K562 (cell line): ENCODE results near the gene PNKD. TPM values are rescaled to one million over a fixed set of nuclear protein-coding genes. Genes with fewer than 3 reads are reported as not detected.

Experiments
- ATAC-seq: fragments of 200-7000 bp; cut with Tn5 transposase; 3 replicates; pipeline ENCODE4 v1.9.1; 2020; ENCODE audit warnings: moderate library complexity
- BruUV-seq: library from RNA; stranded (reverse); fragments of 400-500 nt; replicated peaks from 2 replicates; lab custom pipeline; 2021; lab: Mats Ljungman, UMichigan
- CTCF ChIA-PET: fragments of 300-600 bp; formaldehyde crosslinking; extraction: SDS; loops from one replicate; lab custom pipeline; 2021; ENCODE audit warnings: low intra/inter-chr PET ratio; lab: Yijun Ruan, JAX
- POLR2A ChIA-PET: fragments of 300-600, 350-650 bp; sonication (Branson Sonifier 250); formaldehyde crosslinking; extraction: SDS; loops from one replicate; lab custom pipeline; 2021; ENCODE audit warnings: antibody characterized with exemption, inconsistent platforms; lab: Yijun Ruan, JAX
- DNase-seq, 4 experiments: peaks; one replicate each; pipeline versions ENCODE4 v3.0.0 to v3.0.0-alpha.2; 2011 to 2018; ENCODE audit warnings: low spot score in 3 of 4, mixed read lengths in 3 of 4; ENCODE audit errors: extremely low read depth in 1 of 4
- FAIRE-seq: peaks from 2 replicates; lab custom pipeline; 2011; peaks lifted over from hg19 to GRCh38; lab: Jason Lieb, UNC
- H2AFZ ChIP-seq: 2 replicates; pipeline ENCODE4 v1.6.0; 2011; ENCODE audit warnings: low read depth, low read length, control low read depth, inconsistent platforms
- H3K27ac ChIP-seq: fragments of 200-600 bp; 3 replicates; pipeline ENCODE4 v1.8.0; 2011; ENCODE audit warnings: low read depth, mild to moderate bottlenecking, control low read depth, inconsistent platforms, low read length, moderate library complexity, mixed read lengths; ENCODE audit errors: extremely low read depth
- H3K27me3 ChIP-seq, 2 experiments: fragments of 300-600 bp in 1 of 2; 2 replicates in 1 of 2; 3 replicates in 1 of 2; pipeline versions ENCODE4 v1.6.0 to v1.8.0; 2011; ENCODE audit warnings: inconsistent platforms in 2 of 2, low read length in 2 of 2, mild to moderate bottlenecking in 1 of 2, mixed read lengths in 1 of 2, moderate library complexity in 1 of 2; ENCODE audit not compliant: control insufficient read depth in 2 of 2, insufficient read depth in 2 of 2
- H3K36me3 ChIP-seq: fragments of 300-600 bp; 3 replicates; pipeline ENCODE4 v1.8.0; 2011; ENCODE audit warnings: mild to moderate bottlenecking, low read length, inconsistent platforms; ENCODE audit not compliant: control insufficient read depth, insufficient read depth
- H3K4me1 ChIP-seq, 2 experiments: fragments of 200-600 bp in 1 of 2; replicated peaks in 1 of 2; 2 replicates in 1 of 2; 3 replicates in 1 of 2; pipeline versions ENCODE4 v1.5.1 to v1.8.0; 2011; ENCODE audit warnings: inconsistent platforms in 2 of 2, low read length in 2 of 2, mild to moderate bottlenecking in 1 of 2, mixed read lengths in 1 of 2, moderate library complexity in 1 of 2; ENCODE audit not compliant: control insufficient read depth in 2 of 2, insufficient read depth in 2 of 2
- H3K4me2 ChIP-seq: 2 replicates; pipeline ENCODE4 v1.6.1; 2011; ENCODE audit warnings: low read length, control low read depth, inconsistent platforms, mixed read lengths; ENCODE audit not compliant: insufficient read depth
- H3K4me3 ChIP-seq: fragments of 200-600 bp; sonication (generic), shearing (Covaris generic); 2 replicates; pipeline ENCODE4 v1.5.1; 2016; ENCODE audit warnings: control low read depth, inconsistent platforms
- H3K79me2 ChIP-seq: fragments of 200-600 bp; 3 replicates; pipeline ENCODE4 v1.8.0; 2011; ENCODE audit warnings: low read length, inconsistent platforms; ENCODE audit not compliant: control insufficient read depth, insufficient read depth
- H3K9ac ChIP-seq, 2 experiments: 2 replicates each; pipeline versions ENCODE4 v1.6.0 to v1.6.1; 2011; ENCODE audit warnings: low read depth in 2 of 2, low read length in 2 of 2, control low read depth in 1 of 2, inconsistent platforms in 1 of 2, mild to moderate bottlenecking in 1 of 2, mixed read lengths in 1 of 2; ENCODE audit not compliant: insufficient read depth in 1 of 2
- H3K9me1 ChIP-seq: one replicate; pipeline ENCODE4 v1.6.0; 2011; ENCODE audit warnings: inconsistent platforms, mild to moderate bottlenecking, low read length, moderate library complexity; ENCODE audit not compliant: control insufficient read depth, insufficient read depth
- H3K9me3 ChIP-seq: replicated peaks from 2 replicates; pipeline ENCODE4 v1.5.1; 2011; ENCODE audit warnings: low read depth, low read length, inconsistent platforms; ENCODE audit not compliant: control insufficient read depth, insufficient read depth
- H4K20me1 ChIP-seq: replicated peaks from 2 replicates; pipeline ENCODE4 v1.6.1; 2011; ENCODE audit warnings: low read length, inconsistent platforms, mixed read lengths; ENCODE audit not compliant: control insufficient read depth, insufficient read depth
- CCAR2 ChIP-seq: fragments of 200-400 bp; formaldehyde crosslinking; IDR thresholded peaks from 2 replicates; pipeline ENCODE4 v1.6.1; 2017; ENCODE audit warnings: mild to moderate bottlenecking, low read depth, low read length
- CLOCK ChIP-seq: fragments of 250-450 bp; sonication (Bioruptor Pico); IDR thresholded peaks from 2 replicates; pipeline ENCODE4 v1.4.0; 2020; ENCODE audit warnings: mild to moderate bottlenecking, moderate library complexity, borderline replicate concordance
- ETV1 ChIP-seq: fragments of 450-650 bp; conservative IDR thresholded peaks from 2 replicates; pipeline ENCODE4 v1.6.1; 2016; ENCODE audit warnings: missing genetic modification characterization, control low read depth, low read depth, missing compliant biosample characterization
- HDAC3 ChIP-seq: fragments of 450-650 bp; IDR thresholded peaks from 2 replicates; pipeline ENCODE4 v1.6.1; 2018; ENCODE audit warnings: borderline replicate concordance, mild to moderate bottlenecking, moderate library complexity; ENCODE audit not compliant: partially characterized antibody
- JUNB ChIP-seq: fragments of 450-650 bp; formaldehyde crosslinking; conservative IDR thresholded peaks from 2 replicates; pipeline ENCODE4 v1.4.0; 2020; ENCODE audit warnings: mild to moderate bottlenecking
- POLR2B ChIP-seq: fragments of 450-650 bp; IDR thresholded peaks from 2 replicates; pipeline ENCODE4 v1.6.1; 2018; ENCODE audit warnings: low read depth; ENCODE audit not compliant: partially characterized antibody
- RNF2 ChIP-seq: sonication (generic); IDR thresholded peaks from 2 replicates; pipeline ENCODE4 v1.6.1; 2016
- TAF1 ChIP-seq: IDR thresholded peaks from 2 replicates; pipeline ENCODE4 v1.6.1; 2011; ENCODE audit warnings: mild to moderate bottlenecking, low read length, moderate library complexity; ENCODE audit not compliant: insufficient read depth, control insufficient read depth, severe bottlenecking; ENCODE audit errors: extremely low read depth
- YBX1 ChIP-seq: fragments of 450-650 bp; IDR thresholded peaks from 2 replicates; pipeline ENCODE4 v1.7.1; 2016; ENCODE audit warnings: mild to moderate bottlenecking
- ZBTB12 ChIP-seq: fragments of 250-450 bp; sonication (Bioruptor Pico); IDR thresholded peaks from 2 replicates; pipeline ENCODE4 v1.4.0; 2020
- ZNF197 ChIP-seq: fragments of 200-800 bp; sonication (Bioruptor generic); IDR thresholded peaks from 2 replicates; pipeline ENCODE4 v1.6.1; 2016; ENCODE audit warnings: low read depth, missing genetic modification characterization, missing compliant biosample characterization
- WGBS: fragments of 100-300 bp; shearing (Covaris generic); methylation state at CpG from one replicate; pipeline ENCODE4 v1.1.6; 2016; ENCODE audit warnings: low coverage, mixed read lengths; ENCODE audit not compliant: insufficient coverage; ENCODE audit errors: missing lambda C conversion rate; 5-methylcytosine and 5-hydroxymethylcytosine counted together
- in situ Hi-C: fragments of 300-500 bp; cut with MboI; formaldehyde crosslinking; loops from 4 replicates; pipeline ENCODE4 v1.15.0; 2018; ENCODE audit warnings: inconsistent platforms, mixed read lengths
- intact Hi-C: fragments of 100-400 bp; cut with micrococcal nuclease; formaldehyde crosslinking; loops from 2 replicates; pipeline ENCODE4 v1.14.2; 2022
- polyA plus RNA-seq, 8 experiments: library from polyadenylated mRNA; depleted of rRNA in 4 of 8; stranded (reverse) in 5 of 8; unstranded in 3 of 8; fragments of >200 nt; fragmentation: Nextera tagmentation in 2 of 8; fragmentation: Illumina TruSeq in 1 of 8; extraction: Ambion mirVana in 2 of 8; extraction: Trizol in 1 of 8; gene quantifications; 2 replicates each; pipeline versions ENCODE4 v1.2.1 to v1.2.3, GENCODE V29; 2011 to 2014; ENCODE audit warnings: inconsistent platforms in 1 of 8, missing spikeins in 1 of 8
- total RNA-seq, 7 experiments: library from RNA; depleted of rRNA in 6 of 7; stranded (reverse); fragments of >200 nt in 6 of 7; fragmentation: Illumina TruSeq in 2 of 7; extraction: Trizol in 2 of 7; gene quantifications; 2 replicates each; pipeline versions ENCODE4 v1.2.1 to v1.2.3, GENCODE V29; 2011 to 2021; ENCODE audit warnings: low replicate concordance in 1 of 7

Gene PNKD
- total and polyA plus RNA-seq, 9 of the 15 experiments (the other 6 are each of a cell fraction or from before 2014, with no cell fraction given) = 26.0 to 105 (median 60.1) TPM

GRCh38 chr2:218262237-218262600, 8.1 kb upstream of the PNKD start:
- no peaks in the 10 kb centered on the region for H3K9me1 ChIP-seq

More at GRCh38 chr2:218262237-218262600, 8.1 kb upstream of the PNKD start:
- no peak for TF ChIP-seq YBX1
- no peak for TF ChIP-seq CCAR2
- no peak for TF ChIP-seq JUNB (CRISPR knock-in tag)
- no peak for TF ChIP-seq RNF2
- TF ChIP-seq ZBTB12 = no peak
- TF ChIP-seq TAF1 = no peak
- no peak for TF ChIP-seq POLR2B
- TF ChIP-seq ETV1 (tag) = no peak
- no peak for TF ChIP-seq ZNF197 (CRISPR knock-in tag)
- TF ChIP-seq CLOCK (CRISPR knock-in tag) = no peak
- no peak for TF ChIP-seq HDAC3
- in situ Hi-C loops (no loop called here), intact Hi-C loops (no loop called here)
- ATAC-seq (no peak), FAIRE-seq (no peak), DNase-seq (no peak)
- Histone ChIP-seq H3K4me1 (peaks cover 3 to 13% of the 10 kb centered on the region in 2 experiments; a peak in 4 of 5 replicates), H3K79me2 (no peaks in the 10 kb centered on the region), H3K27ac (no peak overlapping the region), H4K20me1 (no peaks in the 10 kb centered on the region), H2AFZ (no peak overlapping the region), H3K27me3 (no peaks in the 10 kb centered on the region), H3K4me2 (no peak overlapping the region), H3K9ac (peak overlapping the region in 1 of 2 experiments; percentile 45; a peak in 2 of 4 replicates), H3K9me3 (no peaks in the 10 kb centered on the region), H3K36me3 (peaks cover 33% of the 10 kb centered on the region; the same call in 1 of the 3 replicates), H3K4me3 (no peak overlapping the region)
- CTCF ChIA-PET = no interaction called here
- BruUV-seq = no TSS peak
- POLR2A ChIA-PET = interaction anchor here (1.3 kb wide), 1 partner anchor 12 kb away, joined by 3 read pairs; no protein-coding TSS in a partner anchor
- WGBS = 65% methylated on average over 6 of the region's 6 CpGs
